Colonic mucosa (tissue), 4 donors: ENCODE data around the gene OTULIN. TPM values are rescaled to one million over a fixed set of nuclear protein-coding genes. Genes with fewer than 3 reads are reported as not detected.

Source experiments
- DNase-seq: peaks from one replicate; pipeline ENCODE4 v3.0.0-alpha.2; 2020
- H3K27ac ChIP-seq: fragments of 200-600 bp; one replicate; pipeline ENCODE4 v1.8.0; 2021
- H3K27me3 ChIP-seq: fragments of 200-600 bp; one replicate; pipeline ENCODE4 v1.8.0; 2021
- H3K36me3 ChIP-seq: fragments of 200-600 bp; one replicate; pipeline ENCODE4 v1.8.0; 2021
- H3K4me1 ChIP-seq: fragments of 200-600 bp; one replicate; pipeline ENCODE4 v1.8.0; 2021; ENCODE audit warnings: mild to moderate bottlenecking
- H3K4me3 ChIP-seq: fragments of 200-600 bp; one replicate; pipeline ENCODE4 v1.8.0; 2021
- H3K9ac ChIP-seq, 2 donors: one replicate each; pipeline ENCODE4 v1.7.0; 2013; ENCODE audit warnings: control low read depth in 2 of 2, low read depth in 2 of 2, low read length in 2 of 2
- H3K9me3 ChIP-seq: fragments of 200-600 bp; one replicate; pipeline ENCODE4 v1.8.0; 2021
- CTCF ChIP-seq: fragments of 200-600 bp; IDR thresholded peaks from one replicate; pipeline ENCODE4 v1.8.0; 2022; ENCODE audit warnings: antibody characterized with exemption, mild to moderate bottlenecking
- intact Hi-C: fragments of 100-400 bp; cut with DNase I; formaldehyde crosslinking; loops from one replicate; pipeline ENCODE4 v1.14.1; 2022
- total RNA-seq, 2 donors: library from RNA; stranded (reverse); fragmentation: NEBNext Ultra II Directional in 1 of 2; extraction: Animal tissue kit (Norgen Biotek cat#: 25700) in 1 of 2; gene quantifications; one replicate each; pipeline ENCODE4 v1.2.1, GENCODE V29; 2021
- donor health status: healthy.
- donor health status: DM: no; HTN: no; CAD: no.
- donor health status: DM: no; HTN: no; CAD: no.

Gene OTULIN
- total RNA-seq, 2 donors from 2014 or later, result 28.8 to 32.9 TPM

DNA sequence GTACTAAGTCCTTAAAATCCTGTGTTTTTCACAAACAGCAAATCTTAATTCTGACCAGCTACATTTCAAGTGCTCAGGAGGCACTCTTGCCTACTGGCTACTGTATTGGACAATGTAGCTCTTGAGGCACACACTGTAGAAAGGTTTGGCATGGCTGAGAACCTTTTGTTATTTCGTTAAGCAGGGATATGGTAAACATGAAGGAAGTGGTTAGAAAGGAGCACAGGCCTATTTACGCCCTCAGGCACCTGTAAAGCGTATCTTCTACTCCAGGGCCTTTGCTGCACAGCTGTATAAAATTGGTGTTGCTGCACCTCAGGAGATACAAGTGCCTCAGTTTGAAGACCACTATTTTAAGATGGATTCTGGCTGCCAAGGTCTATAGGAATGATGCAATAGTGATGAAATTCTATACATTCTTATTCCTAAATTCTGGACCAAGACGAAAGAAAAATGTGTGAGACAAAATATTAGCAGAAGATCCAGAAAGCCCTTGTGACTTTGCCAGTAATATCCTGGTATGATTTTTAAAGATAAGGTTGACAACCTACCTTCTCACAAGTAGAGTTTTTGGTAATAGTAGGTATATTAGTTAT lies 9.3 kb upstream of the OTULIN start:
- Histone ChIP-seq H3K27me3 (no peaks in the 10 kb centered on the region), H3K4me1 (no peaks in the 10 kb centered on the region), H3K9me3 (no peaks in the 10 kb centered on the region), H3K4me3 (no peak overlapping the region), H3K9ac (no peak overlapping the region), H3K27ac (no peak overlapping the region), H3K36me3 (no peaks in the 10 kb centered on the region)
- TF ChIP-seq CTCF, result no peak
- intact Hi-C loops, result no loop called here
- no peak for DNase-seq

DNA sequence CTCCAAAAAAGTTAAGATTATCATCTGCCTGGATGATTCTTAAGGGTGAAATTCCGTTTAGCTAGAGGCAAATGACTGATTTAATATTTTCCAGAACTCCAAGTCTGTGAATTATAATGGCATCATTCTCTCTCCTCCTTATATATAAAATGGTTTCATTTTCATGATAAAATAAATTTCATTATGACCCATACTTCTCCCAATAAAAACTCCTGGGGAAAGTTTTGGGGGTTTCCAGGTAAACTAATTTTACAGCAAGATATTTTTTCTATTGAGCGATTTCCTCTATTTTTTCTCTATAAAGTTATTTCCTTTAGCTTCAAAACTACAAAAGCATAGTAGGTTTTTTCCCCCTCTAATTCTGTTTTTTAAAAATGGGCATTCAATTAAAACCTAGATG lies 7.6 kb upstream of the OTULIN start:
- no peaks in the 10 kb centered on the region for H3K27me3 ChIP-seq
- intact Hi-C loops, result no loop called here
- no peaks in the 10 kb centered on the region for H3K9me3 ChIP-seq
- no peaks in the 10 kb centered on the region for H3K4me1 ChIP-seq
- H3K36me3 ChIP-seq, result no peaks in the 10 kb centered on the region
- no peak overlapping the region for H3K27ac ChIP-seq
- H3K4me3 ChIP-seq, result no peak overlapping the region
- no peak overlapping the region for H3K9ac ChIP-seq
- no peak for TF ChIP-seq CTCF
- DNase-seq, result no peak

GRCh38 chr5:14659821-14660607 lies 4.5 kb upstream of the OTULIN start:
- DNase-seq, result no peak
- Histone ChIP-seq H3K36me3 (no peaks in the 10 kb centered on the region), H3K27ac (no peak overlapping the region), H3K9me3 (no peaks in the 10 kb centered on the region), H3K9ac (no peak overlapping the region), H3K27me3 (no peaks in the 10 kb centered on the region), H3K4me1 (peaks cover 4% of the 10 kb centered on the region), H3K4me3 (no peak overlapping the region)
- intact Hi-C loops, result no loop called here
- TF ChIP-seq CTCF, result no peak

DNA sequence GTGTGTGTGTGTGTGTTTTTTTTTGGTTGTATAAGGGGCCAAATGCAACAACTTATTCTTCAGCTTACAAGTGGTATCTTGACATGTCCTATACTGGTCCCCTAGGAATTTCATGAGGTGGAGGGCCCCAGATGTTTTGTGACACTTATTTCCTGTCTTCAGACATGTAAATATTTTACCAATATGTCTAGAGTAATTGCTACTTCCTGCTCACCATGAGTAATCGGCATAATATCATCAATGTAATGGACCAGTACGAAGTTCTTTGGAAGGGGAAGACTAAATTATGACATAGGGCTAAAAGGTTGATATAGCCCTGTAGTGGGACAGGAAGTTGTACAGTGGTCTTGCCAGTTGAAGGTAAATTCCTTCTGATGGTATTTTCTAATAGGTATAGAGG lies 3.7 kb upstream of the OTULIN start:
- Histone ChIP-seq H3K27ac (no peak overlapping the region), H3K9ac (no peak overlapping the region), H3K4me3 (no peak overlapping the region), H3K27me3 (no peaks in the 10 kb centered on the region), H3K9me3 (no peaks in the 10 kb centered on the region), H3K36me3 (no peaks in the 10 kb centered on the region), H3K4me1 (peaks cover 7% of the 10 kb centered on the region)
- intact Hi-C loops, result no loop called here
- DNase-seq, result no peak
- no peak for TF ChIP-seq CTCF

- Histone ChIP-seq H3K9ac (no peak overlapping the region), H3K9me3 (no peaks in the 10 kb centered on the region), H3K4me3 (no peak overlapping the region), H3K27me3 (no peaks in the 10 kb centered on the region), H3K36me3 (no peaks in the 10 kb centered on the region), H3K27ac (no peak overlapping the region), H3K4me1 (peaks cover 17% of the 10 kb centered on the region)
- intact Hi-C loops, result no loop called here
- TF ChIP-seq CTCF, result no peak
- DNase-seq, result no peak
These were observed 1.7 kb upstream of the OTULIN start for GRCh38 chr5:14662721-14663260.
